ENCODE results near the gene RPL7L1. TPM values are rescaled to one million over a fixed set of nuclear protein-coding genes. Genes with fewer than 3 reads are reported as not detected.
"Not testable (repeated sequence)": the region's sequence is repeated elsewhere in the genome, so short reads cannot be mapped to it uniquely, and the experiment has no call there.

The RPL7L1 gene
- total and polyA plus RNA-seq, 8 donors: 23.7 to 43.9 (median 36.8) TPM

- H3K4me1 ChIP-seq: peaks cover 0 to 11% (median 5%) of the 10 kb centered on the region in 3 donors
- FAIRE-seq: no peak
- ATAC-seq: no peak
- H3K4me3 ChIP-seq: no peak overlapping the region
- H3K36me3 ChIP-seq: no peaks in the 10 kb centered on the region
- 18 to 22% methylated on average over 3 of the region's 3 CpGs for WGBS, 2 donors
- intact Hi-C loops (cut with DNase I): no loop called here
- no peak overlapping the region for H3K27ac ChIP-seq
- TF ChIP-seq CTCF (IDR thresholded peaks at IDR 0.05): no peak
- no peaks in the 10 kb centered on the region for H3K27me3 ChIP-seq
- DNase-seq: no peak
- no peaks in the 10 kb centered on the region for H3K9me3 ChIP-seq
Measured at GRCh38 chr6:42877695-42878094, 1.7 kb upstream of the RPL7L1 start.

- H3K27me3 ChIP-seq, DNase-seq, ATAC-seq, H3K9me3 ChIP-seq, FAIRE-seq: not testable (repeated sequence)
- intact Hi-C loops (cut with DNase I): loop anchor here in 1 of 3 donors (5.0 kb wide), 1 partner anchor 218 kb away; no protein-coding TSS in a partner anchor
- peak overlapping the region; percentile 33 to 64 (median 49) for H3K4me3 ChIP-seq
- WGBS, 2 donors: 5 to 10% methylated on average over 25 of the region's 25 CpGs
- H3K27ac ChIP-seq: peak overlapping the region; percentile 74 to 96 (median 92)
- H3K4me1 ChIP-seq: peaks cover 0 to 11% (median 5%) of the 10 kb centered on the region in 3 donors
- H3K36me3 ChIP-seq: peaks cover 0 to 20% (median 18%) of the 10 kb centered on the region in 3 donors
Measured at GRCh38 chr6:42880240-42880817, 913 bp downstream of the RPL7L1 start.

- not testable (repeated sequence) for FAIRE-seq
- peaks cover 0 to 11% (median 5%) of the 10 kb centered on the region in 3 donors for H3K4me1 ChIP-seq
- WGBS, 2 donors: 73 to 75% methylated on average over 12 of the region's 12 CpGs
Measured at GRCh38 chr6:42880871-42881270, 1.5 kb downstream of the RPL7L1 start.

GRCh38 chr6:42885702-42886101, 6.3 kb downstream of the RPL7L1 start:
- DNase-seq (no peak), ATAC-seq (no peak), FAIRE-seq (no peak)
- 56 to 62% methylated on average over 4 of the region's 4 CpGs for WGBS, 2 donors
- Histone ChIP-seq H3K4me1 (peaks cover 5 to 14% (median 5%) of the 10 kb centered on the region in 3 donors), H3K9me3 (no peaks in the 10 kb centered on the region), H3K4me3 (no peak overlapping the region), H3K27ac (no peak overlapping the region), H3K36me3 (peaks cover 0 to 29% (median 26%) of the 10 kb centered on the region in 3 donors), H3K27me3 (no peaks in the 10 kb centered on the region)
- no peak for TF ChIP-seq CTCF (IDR thresholded peaks at IDR 0.05)
- intact Hi-C loops (cut with DNase I): no loop called here

More at GRCh38 chr6:42880871-42881270, 1.5 kb downstream of the RPL7L1 start:
- not testable (repeated sequence) for DNase-seq, H3K27me3 ChIP-seq, ATAC-seq, H3K27ac ChIP-seq, H3K9me3 ChIP-seq
- Histone ChIP-seq H3K4me3 (peak overlapping the region; percentile 33 to 64 (median 49)), H3K36me3 (peaks cover 0 to 25% (median 24%) of the 10 kb centered on the region in 3 donors)
- intact Hi-C loops (cut with DNase I): loop anchor here in 1 of 3 donors (5.0 kb wide), 1 partner anchor 219 kb away; no protein-coding TSS in a partner anchor

GRCh38 chr6:42888201-42888600, 8.8 kb downstream of the RPL7L1 start:
- H3K36me3 ChIP-seq: peaks cover 0 to 29% (median 26%) of the 10 kb centered on the region in 3 donors
- H3K4me3 ChIP-seq; ATAC-seq; intact Hi-C loops (cut with DNase I); H3K4me1 ChIP-seq; DNase-seq; FAIRE-seq; H3K27ac ChIP-seq; H3K27me3 ChIP-seq; H3K9me3 ChIP-seq: not testable (repeated sequence)
- WGBS, 2 donors: 71 to 81% methylated on average over 4 of the region's 4 CpGs

GRCh38 chr6:42889815-42890214, 10.4 kb downstream of the RPL7L1 start:
- ATAC-seq (no peak), FAIRE-seq (no peak), DNase-seq (no peak)
- Histone ChIP-seq H3K9me3 (no peaks in the 10 kb centered on the region), H3K36me3 (peaks cover 0 to 14% (median 12%) of the 10 kb centered on the region in 3 donors), H3K27me3 (no peaks in the 10 kb centered on the region), H3K4me1 (peaks cover 0 to 5% (median 3%) of the 10 kb centered on the region in 3 donors), H3K27ac (peak overlapping the region in 3 of 4 donors; percentile 84 to 89 (median 88)), H3K4me3 (peak overlapping the region in 3 of 4 donors; percentile 69 to 96 (median 95))
- WGBS, 2 donors: 39 to 45% methylated on average over 4 of the region's 4 CpGs
- intact Hi-C loops (cut with DNase I): no loop called here
- TF ChIP-seq CTCF (IDR thresholded peaks at IDR 0.05): no peak
